Measurements from ENCODE around the gene LRRFIP1.
A peak's percentile ranks its signal among the peaks of the same experiment; 100 is the strongest.
"Not testable (repeated sequence)": the region's sequence is repeated elsewhere in the genome, so short reads cannot be mapped to it uniquely, and the experiment has no call there.

The LRRFIP1 gene

DNA sequence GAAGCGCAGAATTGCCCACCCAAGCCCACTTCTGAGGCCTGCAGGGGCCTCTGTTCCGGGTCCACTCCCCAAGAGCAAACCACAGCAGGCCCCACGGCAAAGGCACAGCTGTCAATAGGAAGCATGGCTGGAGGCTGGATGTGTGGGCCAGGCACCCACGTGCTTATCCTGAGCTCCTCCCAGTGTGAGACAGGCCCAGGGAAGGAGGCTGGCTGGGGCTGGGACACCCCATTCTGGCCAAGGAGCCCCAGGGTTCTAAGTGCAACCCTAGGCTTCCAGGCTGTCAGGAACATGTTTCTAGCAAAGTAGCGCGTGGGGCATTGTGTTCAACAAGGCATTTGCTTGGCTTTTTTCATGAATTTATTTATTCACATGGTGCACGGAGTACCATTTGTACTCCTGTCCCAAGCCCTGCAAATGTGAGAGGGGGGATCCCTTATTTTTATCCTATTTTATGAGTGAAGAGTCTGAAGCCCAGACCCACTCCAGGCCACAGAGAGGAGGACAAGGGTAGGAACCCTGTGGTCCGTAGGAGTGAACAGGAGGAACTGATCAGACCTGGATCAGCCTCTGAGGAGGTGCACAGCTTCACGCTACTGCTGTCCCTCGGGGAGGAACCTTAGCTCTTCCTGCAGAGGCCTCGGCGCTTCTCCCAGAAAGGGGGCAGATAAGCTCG, 30.7 kb upstream of the LRRFIP1 start:
- no peak for DNase-seq

DNA sequence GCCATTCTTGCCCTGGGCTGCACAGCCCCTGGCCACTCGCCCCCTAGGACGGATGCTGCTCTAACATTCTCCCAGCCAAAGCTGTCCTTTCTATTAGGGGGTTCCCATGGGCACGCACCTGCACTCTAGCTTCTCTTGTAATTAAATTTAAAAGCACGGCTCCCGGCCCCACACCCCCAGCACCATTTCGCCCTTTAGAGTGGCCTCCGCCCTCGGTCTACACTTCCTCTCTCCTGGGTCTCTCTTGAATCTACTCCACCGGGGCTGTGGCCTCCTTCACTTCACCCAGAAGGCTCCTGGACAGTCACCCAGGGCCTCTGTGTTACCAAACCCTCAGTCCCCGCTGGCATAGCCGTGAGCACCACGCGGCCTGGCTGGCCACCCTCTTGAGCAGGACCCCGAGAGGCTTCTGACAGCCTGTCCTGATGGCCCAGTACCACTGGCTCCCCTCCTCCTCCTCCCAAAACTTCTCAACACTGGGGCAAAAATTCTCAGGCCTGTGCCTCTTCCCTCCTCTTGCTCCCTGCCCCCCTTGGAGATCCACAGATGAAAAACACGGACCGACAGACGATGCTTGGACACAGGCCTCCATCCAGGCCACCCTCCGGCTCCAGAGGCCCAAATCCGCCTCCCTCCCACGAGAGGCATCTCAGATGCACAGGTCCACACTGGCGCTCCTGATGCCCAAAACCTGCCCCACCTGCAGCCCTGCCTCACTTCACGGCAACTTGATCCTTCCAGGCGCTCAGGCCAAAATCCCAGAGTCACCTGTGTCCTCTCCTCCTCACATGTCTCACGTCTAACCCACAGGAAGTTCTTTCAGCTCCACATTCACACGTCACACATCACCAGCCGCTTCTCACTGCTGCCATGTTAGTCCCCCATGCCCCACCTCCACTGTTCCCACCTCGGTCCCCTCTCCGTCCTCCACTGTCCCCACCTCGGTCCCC, 29.9 kb upstream of the LRRFIP1 start:
- DNase-seq: no peak

DNA sequence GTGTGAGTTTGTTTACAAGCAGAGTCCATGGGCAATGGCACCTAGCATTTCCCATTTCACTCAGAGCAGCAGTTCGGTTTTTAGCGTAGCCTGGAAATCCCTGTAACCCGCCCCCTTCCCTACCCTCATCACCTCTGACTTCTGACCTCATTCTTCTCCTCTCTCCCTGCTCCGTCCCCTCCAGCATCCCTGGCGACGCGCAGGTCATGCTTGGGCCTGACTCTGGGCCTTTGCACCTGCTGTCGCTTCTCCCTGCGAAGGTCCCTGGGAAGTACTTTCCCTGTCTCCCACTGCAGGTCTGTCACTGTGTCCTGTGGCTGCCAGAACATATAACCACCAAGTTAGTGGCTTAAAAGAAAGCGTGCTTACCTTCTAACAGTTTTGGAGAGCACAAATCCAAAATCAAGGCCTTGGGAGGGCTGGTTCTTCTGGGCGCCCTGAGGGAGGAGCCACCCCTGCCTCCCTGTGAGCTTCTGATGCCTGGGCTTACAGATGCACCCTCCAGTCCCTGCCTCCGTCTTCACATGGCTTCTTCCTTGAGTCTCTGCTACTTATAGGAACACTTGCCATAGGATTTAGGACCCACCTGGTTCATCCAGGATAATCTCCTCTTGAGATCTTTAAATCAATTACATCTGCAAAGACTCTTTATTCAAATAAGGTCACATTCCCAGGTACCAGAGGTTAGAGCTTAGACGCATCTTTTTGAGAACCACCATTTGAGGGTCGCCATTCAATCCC, 28.7 kb upstream of the LRRFIP1 start:
- no peak for DNase-seq

DNA sequence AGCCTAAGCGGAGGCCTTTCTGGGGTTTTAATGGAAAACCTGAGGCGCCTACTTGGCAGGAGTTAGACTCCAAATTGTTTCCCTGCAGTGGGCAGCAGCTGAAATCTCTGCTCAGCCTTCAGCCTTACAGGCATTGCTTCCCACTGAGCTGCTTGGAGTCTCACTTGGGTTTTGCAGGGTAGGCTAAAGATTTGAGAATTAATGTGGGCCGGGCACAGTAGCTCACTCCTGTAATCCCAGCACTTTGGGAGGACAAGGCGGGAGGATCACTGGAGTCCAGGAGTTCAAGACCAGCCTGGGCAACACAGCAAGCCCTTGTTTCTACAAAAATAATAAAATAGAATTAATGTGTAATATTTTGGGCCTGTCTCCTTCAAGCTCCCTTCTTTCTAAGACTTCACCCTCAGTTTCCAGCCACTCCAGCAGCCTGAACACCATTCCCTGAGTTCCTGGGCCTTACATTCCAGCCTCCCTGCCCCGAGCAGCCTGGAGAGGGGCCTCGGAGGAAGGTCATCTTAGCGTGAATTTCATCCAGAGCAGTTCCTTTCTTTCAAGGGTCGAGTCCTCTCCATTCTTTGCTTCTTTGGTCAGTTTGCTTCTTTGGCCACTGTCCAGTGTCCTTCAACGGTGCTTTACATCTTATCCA, 27.8 kb upstream of the LRRFIP1 start:
- no peak for DNase-seq

DNA sequence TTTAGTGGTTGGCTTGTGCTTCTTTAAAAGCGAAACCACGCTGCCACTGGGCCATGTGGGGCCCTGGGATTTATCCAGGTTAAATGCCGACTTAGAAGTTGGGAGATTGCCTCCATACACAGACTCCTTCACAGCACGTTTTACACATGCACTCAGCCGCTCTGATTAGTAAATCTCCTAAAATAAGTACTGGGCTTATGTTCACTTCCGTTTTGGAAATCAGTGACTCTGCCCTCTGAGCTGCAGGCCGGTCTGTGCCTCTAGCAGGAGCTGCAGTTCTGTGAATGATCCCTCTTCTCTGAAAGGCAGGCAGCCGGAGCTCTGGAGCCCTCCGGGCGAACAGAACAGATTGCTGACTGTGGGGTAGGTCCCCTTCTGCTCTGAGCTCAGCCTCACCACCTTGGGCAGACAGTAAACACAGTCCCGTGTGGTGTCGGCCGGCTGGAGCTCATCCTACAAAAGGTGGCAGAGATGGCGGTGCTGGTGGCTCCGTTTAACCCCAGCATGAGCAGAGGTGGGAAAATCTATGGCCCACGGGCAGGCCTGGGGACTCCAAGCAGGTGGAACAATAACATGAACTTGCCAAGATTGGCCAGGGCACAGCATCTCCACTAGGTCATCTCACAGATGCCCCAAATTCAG, 27.1 kb upstream of the LRRFIP1 start:
- peak in 6 of 58 donors; percentile 6 to 31 (median 16) for DNase-seq

DNA sequence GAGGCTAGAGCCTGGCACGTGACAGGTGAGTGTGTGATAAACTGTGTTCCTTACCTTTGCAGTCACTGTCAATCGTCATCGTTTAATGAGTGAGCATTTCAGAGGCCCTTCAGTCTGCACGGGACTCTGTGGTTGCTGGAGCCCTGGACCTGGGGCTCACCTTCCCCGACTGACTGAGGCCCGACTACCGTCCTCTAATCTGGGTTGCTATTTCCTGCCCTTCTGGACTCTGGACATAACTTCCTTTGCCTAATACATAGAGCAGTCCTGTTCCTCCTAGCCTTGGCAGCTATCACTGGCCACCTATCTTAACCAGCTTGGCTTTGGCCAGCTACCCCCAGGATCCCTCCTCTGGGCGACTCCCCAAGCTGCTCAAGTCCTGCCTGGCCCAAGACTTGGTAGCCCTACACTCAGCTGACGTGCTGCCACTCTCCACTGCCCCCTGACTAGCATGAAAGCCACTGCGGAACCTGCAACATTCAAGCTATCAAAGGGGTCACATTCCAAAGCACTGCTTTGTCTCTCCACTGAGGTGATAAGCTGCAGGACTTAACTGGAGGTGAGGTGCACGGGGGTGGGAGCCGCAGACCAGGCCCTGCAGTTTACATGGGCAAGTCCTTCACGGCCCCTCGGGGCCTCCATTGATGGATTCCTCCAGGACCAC, 25.8 kb upstream of the LRRFIP1 start:
- no peak for DNase-seq

DNA sequence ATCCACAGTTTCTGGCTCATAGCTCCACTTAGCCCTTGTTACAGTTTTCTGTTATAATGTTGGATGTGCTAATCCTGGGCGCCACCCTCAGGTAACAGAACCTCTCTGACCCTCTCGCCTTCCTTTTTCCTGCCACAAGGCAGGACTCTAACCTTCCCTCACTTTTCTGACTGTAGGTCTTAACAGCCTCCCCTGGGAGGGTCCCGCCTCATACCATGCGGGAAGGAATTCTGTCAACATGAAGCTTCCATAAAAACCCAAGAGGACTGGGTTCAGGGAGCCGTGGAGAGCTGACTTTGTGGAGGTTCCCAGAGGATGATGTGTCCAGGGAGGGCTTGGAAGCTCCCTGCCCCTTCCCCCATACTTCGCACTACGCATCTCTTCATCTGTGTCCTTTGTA, 25.0 kb upstream of the LRRFIP1 start:
- DNase-seq: no peak

DNA sequence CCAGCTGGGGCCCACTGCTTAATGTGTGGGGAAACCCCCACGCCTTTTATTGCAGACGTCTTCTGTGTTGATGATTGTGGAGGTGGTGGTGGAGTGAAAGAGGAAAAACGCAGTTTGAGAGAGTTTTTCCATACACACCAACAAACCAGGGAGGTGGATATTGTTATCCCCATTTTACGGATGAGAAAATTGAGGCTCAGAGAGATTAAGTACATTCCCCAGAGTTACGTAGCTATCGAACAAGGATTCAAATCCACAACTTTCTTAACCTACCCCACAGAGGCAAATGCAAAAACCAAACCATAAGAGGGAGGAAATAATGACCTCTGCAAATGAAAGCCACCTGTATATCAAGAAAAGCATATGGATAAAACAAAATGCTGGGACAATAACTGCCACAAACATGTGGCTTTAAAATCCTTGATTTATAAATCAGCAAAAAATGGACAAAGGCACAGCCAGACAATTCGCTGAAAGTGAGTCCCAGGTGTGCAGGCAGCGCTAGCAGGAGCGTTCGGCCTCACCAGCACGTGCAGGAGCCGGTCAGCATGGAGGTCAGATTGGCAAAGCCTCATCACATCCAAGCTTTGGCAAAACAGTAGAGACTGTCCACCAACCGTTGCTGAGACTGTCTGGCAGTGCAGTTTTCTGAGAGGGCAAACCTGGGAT, 24.2 kb upstream of the LRRFIP1 start:
- DNase-seq: no peak

DNA sequence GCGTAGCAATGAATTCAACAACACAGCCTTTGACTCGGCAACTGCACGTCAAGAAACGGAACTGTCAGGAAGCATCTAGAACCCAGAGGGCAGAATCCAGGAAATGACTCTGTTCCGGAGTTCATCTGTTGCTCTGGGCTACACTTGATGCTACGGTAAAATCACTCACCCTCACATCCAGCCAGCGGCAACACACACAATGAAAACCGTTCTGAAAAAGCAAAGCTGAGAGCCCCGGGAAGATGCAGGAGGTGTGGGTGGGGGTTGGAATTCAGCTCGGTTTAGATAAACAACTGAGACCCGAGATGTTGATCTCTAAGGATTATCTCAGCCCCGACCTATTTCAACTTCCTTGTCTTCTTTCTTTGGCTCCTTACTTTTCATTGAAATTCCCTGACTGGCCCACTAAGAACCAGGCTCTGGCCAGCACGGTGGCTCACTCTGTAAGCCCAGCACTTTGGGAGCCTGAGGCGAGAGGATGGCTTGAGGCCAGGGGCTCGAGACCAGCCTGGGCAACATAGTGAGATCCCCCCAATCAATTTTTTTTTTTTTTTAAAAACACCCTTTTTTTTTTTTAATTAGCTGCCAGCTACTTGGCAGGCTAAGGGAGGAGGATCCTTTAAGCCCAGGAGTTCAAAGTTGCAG, 23.5 kb upstream of the LRRFIP1 start:
- DNase-seq: peak in 5 of 58 donors; percentile 13 to 38 (median 22)

DNA sequence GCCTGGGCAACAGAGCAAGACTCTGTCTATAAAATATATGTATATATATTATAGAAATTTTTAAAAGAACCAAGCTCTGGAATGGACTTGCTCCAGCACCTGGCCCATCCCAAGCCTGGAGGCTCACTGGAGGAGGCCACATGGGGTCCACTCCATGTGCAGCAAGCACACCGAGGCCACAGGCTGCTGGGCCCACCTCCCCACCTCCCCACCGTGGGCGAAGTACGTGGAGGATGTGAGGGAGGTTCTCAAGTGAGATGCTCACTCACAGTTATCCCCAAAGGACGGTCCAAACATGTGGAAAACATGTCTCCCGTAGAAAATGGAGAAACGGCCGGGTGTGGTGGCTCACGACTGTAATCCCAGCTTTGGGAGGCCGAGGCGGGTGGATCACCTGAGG, 23.0 kb upstream of the LRRFIP1 start:
- no peak for DNase-seq

DNA sequence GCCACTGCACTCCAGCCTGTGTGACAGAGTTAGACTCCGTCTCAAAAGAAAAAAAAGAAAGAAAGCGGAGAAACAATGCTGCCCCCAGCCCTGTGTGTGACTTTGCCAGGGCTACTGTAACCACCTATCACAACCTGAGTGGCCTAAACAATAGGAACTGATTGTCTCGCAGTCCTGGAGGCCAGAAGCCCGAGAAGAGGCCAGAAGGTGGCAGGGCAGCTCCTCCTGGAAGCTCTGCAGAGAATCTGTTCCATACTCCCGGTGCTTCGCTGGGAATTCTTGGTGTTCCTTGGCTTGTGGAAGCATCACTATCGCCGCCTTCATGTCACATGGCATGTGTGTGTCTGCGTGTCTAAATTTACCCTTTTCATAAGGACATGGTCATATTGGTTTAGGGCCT, 22.4 kb upstream of the LRRFIP1 start:
- no peak for DNase-seq

DNA sequence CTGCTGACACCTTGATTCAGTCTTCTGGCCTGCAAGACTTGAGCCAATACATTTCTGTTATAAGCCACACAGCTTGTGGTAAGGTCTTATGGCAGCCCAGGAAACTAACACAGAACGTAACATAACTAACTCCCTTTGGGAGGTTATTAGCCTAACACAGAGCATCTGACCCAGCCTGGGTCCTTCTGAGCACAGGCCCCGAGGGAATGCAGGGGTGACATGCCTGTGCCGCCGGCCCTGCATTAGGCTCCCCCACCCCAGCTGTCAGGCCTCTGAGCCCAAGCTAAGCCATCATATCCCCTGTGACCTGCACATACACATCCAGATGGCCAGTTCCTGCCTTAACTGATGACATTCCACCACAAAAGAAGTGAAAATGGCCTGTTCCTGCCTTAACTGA, 20.9 kb upstream of the LRRFIP1 start:
- DNase-seq: not testable (repeated sequence)

DNA sequence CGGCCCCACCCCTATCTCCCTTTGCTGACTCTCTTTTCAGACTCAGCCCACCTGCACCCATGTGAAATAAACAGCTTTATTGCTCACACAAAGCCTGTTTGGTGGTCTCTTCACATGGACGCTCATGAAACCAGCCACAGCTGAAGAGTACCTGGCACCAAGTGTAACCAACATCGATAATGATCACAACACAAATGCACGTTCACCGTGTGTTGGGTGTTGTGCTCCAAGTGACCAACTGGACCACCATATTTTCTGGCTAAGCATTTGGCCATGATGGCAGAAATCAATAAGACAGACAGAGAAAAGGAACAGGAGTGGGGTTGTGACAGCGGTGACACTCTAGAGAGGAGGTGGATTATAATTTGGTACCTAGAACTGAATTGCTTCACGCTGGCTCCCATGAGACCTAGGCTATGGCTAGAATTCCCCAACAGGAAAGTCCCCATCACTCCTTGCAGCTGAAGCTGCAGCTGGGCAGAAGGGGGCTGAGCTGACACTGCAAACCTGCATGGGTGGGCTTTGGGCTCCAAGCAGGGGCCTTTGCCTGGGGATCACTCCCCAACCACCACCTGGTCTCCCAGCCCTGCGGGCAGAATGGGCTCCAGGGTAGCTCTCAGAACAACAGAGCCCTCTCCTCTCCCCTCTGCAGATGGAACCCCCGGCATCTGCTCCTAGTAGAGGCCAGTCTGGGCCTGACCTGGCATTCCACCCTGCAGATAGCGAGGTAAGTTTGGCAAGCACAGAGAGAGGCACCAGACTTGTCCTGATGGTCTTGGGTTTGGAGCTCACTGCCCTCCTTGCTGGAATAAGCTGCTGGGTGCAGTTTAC, 14.6 kb upstream of the LRRFIP1 start:
- no peak for DNase-seq

DNA sequence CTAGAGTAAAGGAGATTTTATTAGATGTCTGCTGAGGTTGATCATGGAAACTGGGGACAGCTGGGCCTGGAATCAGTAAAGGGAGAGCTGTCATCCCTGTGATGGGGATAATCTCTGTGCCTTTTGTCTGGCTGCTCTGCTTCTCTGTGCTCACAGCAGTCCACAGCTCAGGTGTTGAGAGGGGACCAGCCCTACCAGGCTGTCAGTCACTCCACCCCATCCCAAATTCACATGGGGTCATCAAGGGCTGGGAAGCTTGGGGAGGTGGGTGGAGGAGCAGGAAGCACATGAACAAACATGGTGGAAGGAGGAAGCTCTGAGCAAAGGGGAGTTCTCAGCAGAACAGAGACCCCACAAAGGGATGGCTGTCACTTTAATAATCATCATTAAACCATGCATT, 13.7 kb upstream of the LRRFIP1 start:
- DNase-seq: no peak

DNA sequence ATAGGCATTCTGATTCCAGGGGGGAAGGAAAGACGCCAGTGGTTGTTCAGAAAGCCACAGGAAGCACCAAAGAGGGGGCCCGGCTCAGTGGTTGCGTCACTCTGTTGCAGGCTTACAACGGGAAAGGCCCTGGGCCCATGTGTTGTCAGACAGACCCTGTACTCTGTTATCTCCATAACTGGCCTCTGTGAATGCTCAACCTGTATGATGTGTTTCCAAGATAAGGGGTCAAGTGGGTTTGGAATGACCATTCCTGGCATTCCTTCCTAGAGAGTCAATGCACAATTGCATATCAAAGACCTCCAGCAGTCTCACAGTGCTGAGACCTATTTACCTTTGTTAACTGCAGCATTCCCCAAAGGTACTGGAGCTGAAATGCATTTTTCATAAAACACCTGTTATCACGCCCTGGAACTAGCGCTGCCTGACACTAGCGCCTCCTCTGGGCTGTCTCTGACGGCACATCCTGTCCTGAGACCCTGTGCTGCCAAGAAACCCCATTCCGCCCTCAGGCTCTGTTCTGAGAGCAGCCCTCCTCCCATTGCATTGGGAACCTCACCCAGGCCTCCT, 13.2 kb upstream of the LRRFIP1 start:
- DNase-seq: no peak

DNA sequence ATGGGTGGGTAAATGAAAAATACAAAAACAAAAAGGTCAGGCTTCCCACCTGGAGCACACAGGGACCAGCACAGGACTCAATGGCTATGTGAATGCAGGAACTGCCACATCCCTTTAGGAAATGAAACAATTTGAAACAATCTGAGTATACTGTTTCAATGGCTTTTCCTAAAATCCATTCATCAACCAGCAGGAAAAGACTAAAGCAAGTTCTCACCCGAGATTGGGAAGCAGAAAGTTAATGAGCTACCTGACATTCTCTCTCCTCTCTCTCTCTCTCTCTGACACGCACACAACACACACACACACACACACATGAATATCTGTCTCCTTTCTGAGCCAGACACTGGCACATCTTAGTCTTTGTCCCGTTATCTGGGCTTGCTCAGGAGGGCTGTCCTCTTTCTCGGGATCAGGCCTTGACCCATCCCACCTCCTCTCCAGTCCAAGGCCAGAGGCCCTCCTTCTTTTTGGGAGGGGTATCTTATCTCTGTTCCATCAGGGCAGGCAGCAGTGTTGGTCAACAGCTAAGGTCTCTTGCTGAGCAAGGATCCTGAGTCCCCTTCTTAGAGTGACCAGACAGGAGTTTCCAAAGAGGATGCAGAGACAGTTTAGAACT, 11.6 kb upstream of the LRRFIP1 start:
- DNase-seq: no peak

DNA sequence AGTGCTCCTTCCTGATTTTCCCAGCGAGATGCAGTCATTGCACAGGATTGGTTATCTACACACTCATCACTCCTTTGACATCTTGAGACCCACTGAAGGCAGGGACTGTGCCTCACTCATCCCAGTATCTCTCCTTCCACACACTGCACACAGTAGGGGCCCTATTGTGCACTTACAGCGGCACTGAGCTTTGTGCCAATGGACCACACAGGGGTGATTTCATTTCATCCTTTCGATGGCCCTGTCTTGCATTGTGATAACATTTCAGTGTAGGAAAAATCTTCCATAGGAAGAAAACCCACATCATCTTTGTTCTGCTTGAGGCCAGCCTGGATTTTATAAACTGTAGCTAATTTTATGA, 11.0 kb upstream of the LRRFIP1 start:
- DNase-seq: no peak
